ENCODE data around the gene UAP1L1. TPM values are rescaled to one million over a fixed set of nuclear protein-coding genes. Genes with fewer than 3 reads are reported as not detected.

UAP1L1 gene
- total RNA-seq, 2 donors from 2014 or later: 9.0 to 13.0 TPM

GRCh38 chr9:137106662-137107250 lies 29.4 kb downstream of the UAP1L1 start:
- no peak overlapping the region for H3K9ac ChIP-seq (ENCODE audit: low read depth in 2 of 2, low read length in 2 of 2)
- DNase-seq: no peak
- H3K9me3 ChIP-seq: no peaks in the 10 kb centered on the region
- H3K4me1 ChIP-seq: no peaks in the 10 kb centered on the region
- no peaks in the 10 kb centered on the region for H3K36me3 ChIP-seq
- TF ChIP-seq, protein P1, sequence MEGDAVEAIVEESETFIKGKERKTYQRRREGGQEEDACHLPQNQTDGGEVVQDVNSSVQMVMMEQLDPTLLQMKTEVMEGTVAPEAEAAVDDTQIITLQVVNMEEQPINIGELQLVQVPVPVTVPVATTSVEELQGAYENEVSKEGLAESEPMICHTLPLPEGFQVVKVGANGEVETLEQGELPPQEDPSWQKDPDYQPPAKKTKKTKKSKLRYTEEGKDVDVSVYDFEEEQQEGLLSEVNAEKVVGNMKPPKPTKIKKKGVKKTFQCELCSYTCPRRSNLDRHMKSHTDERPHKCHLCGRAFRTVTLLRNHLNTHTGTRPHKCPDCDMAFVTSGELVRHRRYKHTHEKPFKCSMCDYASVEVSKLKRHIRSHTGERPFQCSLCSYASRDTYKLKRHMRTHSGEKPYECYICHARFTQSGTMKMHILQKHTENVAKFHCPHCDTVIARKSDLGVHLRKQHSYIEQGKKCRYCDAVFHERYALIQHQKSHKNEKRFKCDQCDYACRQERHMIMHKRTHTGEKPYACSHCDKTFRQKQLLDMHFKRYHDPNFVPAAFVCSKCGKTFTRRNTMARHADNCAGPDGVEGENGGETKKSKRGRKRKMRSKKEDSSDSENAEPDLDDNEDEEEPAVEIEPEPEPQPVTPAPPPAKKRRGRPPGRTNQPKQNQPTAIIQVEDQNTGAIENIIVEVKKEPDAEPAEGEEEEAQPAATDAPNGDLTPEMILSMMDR (IDR thresholded peaks at IDR 0.05): no peak
- no peak overlapping the region for H3K4me3 ChIP-seq
- no peak overlapping the region for H3K27ac ChIP-seq
- H3K27me3 ChIP-seq: no peaks in the 10 kb centered on the region
- intact Hi-C loops (cut with DNase I): no loop called here

DNA sequence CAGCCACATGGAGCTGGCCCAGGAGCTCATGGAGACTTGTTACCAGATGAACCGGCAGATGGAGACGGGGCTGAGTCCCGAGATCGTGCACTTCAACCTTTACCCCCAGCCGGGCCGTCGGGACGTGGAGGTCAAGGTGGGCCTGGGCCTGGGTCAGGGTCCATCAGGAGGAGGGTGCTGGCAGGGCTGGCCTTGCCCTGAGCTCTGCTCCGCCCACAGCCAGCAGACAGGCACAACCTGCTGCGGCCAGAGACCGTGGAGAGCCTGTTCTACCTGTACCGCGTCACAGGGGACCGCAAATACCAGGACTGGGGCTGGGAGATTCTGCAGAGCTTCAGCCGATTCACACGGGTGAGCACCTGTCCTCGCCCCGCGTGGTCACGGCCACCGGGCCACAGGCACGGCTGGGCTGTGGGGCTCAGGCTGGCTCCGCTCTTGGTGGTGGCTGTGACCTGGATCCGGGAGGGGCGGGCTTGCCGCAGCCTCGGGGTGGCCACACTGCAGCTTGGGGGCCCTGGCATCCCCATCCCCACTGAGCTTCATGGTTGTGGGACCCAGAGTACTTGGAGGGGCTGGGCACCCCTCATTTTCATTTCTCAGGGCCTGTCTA lies 30.1 kb downstream of the UAP1L1 start:
- Histone ChIP-seq H3K9me3 (no peaks in the 10 kb centered on the region), H3K9ac (ENCODE audit: low read depth in 2 of 2, low read length in 2 of 2) (no peak overlapping the region), H3K27me3 (no peaks in the 10 kb centered on the region), H3K36me3 (no peaks in the 10 kb centered on the region), H3K4me3 (no peak overlapping the region), H3K4me1 (no peaks in the 10 kb centered on the region), H3K27ac (no peak overlapping the region)
- no peak for DNase-seq
- TF ChIP-seq, protein P1 (IDR thresholded peaks at IDR 0.05): no peak
- intact Hi-C loops (cut with DNase I): no loop called here

DNA sequence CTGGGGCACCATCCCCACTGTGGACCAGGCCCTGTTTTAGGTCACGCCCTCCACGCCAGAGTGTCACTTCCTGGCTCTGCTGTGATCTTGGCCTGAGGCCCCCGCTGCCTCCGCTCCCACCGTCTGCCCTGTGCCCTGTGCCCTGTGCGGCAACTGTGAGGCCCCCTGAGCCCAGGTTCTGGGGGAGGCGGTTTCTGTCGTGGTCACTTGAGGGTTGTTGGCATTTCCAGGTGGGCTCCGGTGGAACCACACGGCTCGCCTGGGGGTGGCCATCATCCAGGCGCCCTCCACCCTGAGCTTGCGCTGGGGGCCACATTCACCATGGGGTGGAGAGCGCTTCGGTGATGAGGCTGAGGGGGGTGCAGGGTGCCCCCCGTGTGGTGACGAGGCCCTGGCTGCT lies 30.7 kb downstream of the UAP1L1 start:
- Histone ChIP-seq H3K4me3 (no peak overlapping the region), H3K9me3 (no peaks in the 10 kb centered on the region), H3K27ac (no peak overlapping the region), H3K27me3 (no peaks in the 10 kb centered on the region), H3K36me3 (no peaks in the 10 kb centered on the region), H3K9ac (ENCODE audit: low read depth in 2 of 2, low read length in 2 of 2) (no peak overlapping the region), H3K4me1 (no peaks in the 10 kb centered on the region)
- TF ChIP-seq, protein P1 (IDR thresholded peaks at IDR 0.05): no peak
- intact Hi-C loops (cut with DNase I): no loop called here
- DNase-seq: no peak

- no peaks in the 10 kb centered on the region for H3K4me1 ChIP-seq
- H3K27me3 ChIP-seq: no peaks in the 10 kb centered on the region
- no peaks in the 10 kb centered on the region for H3K36me3 ChIP-seq
- TF ChIP-seq, protein P1 (IDR thresholded peaks at IDR 0.05): no peak
- DNase-seq: no peak
- no peaks in the 10 kb centered on the region for H3K9me3 ChIP-seq
- H3K4me3 ChIP-seq: no peak overlapping the region
- intact Hi-C loops (cut with DNase I): no loop called here
- H3K9ac ChIP-seq (ENCODE audit: low read depth in 2 of 2, low read length in 2 of 2): no peak overlapping the region
- H3K27ac ChIP-seq: no peak overlapping the region
These were observed 31.4 kb downstream of the UAP1L1 start for GRCh38 chr9:137108608-137109249.

- Histone ChIP-seq H3K9ac (ENCODE audit: low read depth in 2 of 2, low read length in 2 of 2) (no peak overlapping the region), H3K27ac (no peak overlapping the region), H3K9me3 (no peaks in the 10 kb centered on the region), H3K4me1 (no peaks in the 10 kb centered on the region), H3K36me3 (no peaks in the 10 kb centered on the region), H3K4me3 (no peak overlapping the region), H3K27me3 (no peaks in the 10 kb centered on the region)
- TF ChIP-seq, protein P1 (IDR thresholded peaks at IDR 0.05): no peak
- intact Hi-C loops (cut with DNase I): no loop called here
- no peak for DNase-seq
These were observed 32.2 kb downstream of the UAP1L1 start for GRCh38 chr9:137109250-137110146.
